Measurements from ENCODE around the gene SPECC1L. TPM values are rescaled to one million over a fixed set of nuclear protein-coding genes. Genes with fewer than 3 reads are reported as not detected.

SPECC1L gene
- total RNA-seq, 2 donors from 2014 or later, result 61.9 to 69.1 TPM

DNA sequence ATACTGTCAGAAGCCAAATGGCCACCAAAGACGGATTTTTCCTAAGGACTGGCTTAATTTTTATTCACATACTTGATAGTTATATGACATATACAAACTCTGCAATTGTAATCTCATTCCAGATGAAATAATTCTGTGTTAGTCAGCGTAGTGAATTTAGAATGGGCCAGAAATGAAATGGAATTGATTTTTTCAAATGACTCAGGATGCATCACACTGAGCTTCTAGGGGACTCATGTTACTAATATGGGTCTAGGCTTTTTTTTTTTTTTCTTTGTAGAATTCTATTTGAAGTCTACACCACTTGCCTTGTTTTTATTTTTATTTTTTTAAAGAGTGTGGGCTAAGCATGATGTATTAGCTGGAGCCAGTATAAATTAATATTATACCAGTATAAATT, 62.7 kb downstream of the SPECC1L start:
- H3K36me3 ChIP-seq (ENCODE audit: control insufficient read depth, insufficient read depth, low read length), result peaks cover 74% of the 10 kb centered on the region
- H3K27ac Mint-ChIP-seq, result no peak overlapping the region
- H3K9ac ChIP-seq (ENCODE audit: extremely low read depth, low read length, poor library complexity, severe bottlenecking), result no peak overlapping the region
- peaks cover 7% of the 10 kb centered on the region for H3K4me1 Mint-ChIP-seq
- H3K27me3 Mint-ChIP-seq (ENCODE audit: insufficient read depth), result no peaks in the 10 kb centered on the region
- H3K27me3 ChIP-seq (ENCODE audit: control insufficient read depth, insufficient read depth, low read length, poor library complexity, severe bottlenecking), result no peaks in the 10 kb centered on the region
- H3K27ac ChIP-seq (ENCODE audit: low read depth, low read length), result no peak overlapping the region
- peaks cover 42% of the 10 kb centered on the region for H3K36me3 Mint-ChIP-seq (ENCODE audit: low read depth)
- H3K4me3 Mint-ChIP-seq, result no peak overlapping the region
- DNase-seq, result no peak
- H3K4me3 ChIP-seq (ENCODE audit: low read length), result no peak overlapping the region
- WGBS, 2 experiments (ENCODE audit: insufficient coverage in 1 of 2, insufficient read length in 1 of 2), result 100% methylated on average over 2 of the region's 2 CpGs; no CpG with 5 or more reads in 1 of the 2 experiments
- no peaks in the 10 kb centered on the region for H3K9me3 Mint-ChIP-seq
- no peaks in the 10 kb centered on the region for H3K4me1 ChIP-seq (ENCODE audit: control insufficient read depth, insufficient read depth, low read length)
- no peaks in the 10 kb centered on the region for H3K9me3 ChIP-seq (ENCODE audit: control insufficient read depth, low read length)
- TF ChIP-seq, protein P1, sequence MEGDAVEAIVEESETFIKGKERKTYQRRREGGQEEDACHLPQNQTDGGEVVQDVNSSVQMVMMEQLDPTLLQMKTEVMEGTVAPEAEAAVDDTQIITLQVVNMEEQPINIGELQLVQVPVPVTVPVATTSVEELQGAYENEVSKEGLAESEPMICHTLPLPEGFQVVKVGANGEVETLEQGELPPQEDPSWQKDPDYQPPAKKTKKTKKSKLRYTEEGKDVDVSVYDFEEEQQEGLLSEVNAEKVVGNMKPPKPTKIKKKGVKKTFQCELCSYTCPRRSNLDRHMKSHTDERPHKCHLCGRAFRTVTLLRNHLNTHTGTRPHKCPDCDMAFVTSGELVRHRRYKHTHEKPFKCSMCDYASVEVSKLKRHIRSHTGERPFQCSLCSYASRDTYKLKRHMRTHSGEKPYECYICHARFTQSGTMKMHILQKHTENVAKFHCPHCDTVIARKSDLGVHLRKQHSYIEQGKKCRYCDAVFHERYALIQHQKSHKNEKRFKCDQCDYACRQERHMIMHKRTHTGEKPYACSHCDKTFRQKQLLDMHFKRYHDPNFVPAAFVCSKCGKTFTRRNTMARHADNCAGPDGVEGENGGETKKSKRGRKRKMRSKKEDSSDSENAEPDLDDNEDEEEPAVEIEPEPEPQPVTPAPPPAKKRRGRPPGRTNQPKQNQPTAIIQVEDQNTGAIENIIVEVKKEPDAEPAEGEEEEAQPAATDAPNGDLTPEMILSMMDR (conservative IDR thresholded peaks at IDR 0.05), result no peak

DNA sequence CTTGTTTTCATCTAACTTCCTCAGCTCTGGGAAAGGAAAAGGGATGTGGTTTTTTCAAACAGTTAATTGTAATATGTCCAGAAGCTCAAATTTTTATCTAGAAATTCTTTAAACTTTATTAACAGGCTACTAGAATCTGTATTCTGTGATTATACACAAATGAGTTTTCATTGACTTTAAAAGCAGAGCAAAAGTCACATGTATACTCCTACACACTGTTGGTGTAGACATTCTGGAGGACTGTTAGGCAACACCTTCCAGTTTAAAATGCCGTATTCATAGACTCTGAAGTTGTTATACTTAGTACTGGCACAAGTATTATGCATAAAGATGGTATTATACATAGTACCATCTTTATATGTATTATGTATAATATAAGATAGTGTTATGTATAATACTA, 64.9 kb downstream of the SPECC1L start:
- H3K4me1 ChIP-seq (ENCODE audit: control insufficient read depth, insufficient read depth, low read length), result peaks cover 5% of the 10 kb centered on the region
- no peak overlapping the region for H3K27ac ChIP-seq (ENCODE audit: low read depth, low read length)
- no peak for DNase-seq
- WGBS, 2 experiments (ENCODE audit: insufficient coverage in 1 of 2, insufficient read length in 1 of 2), result 83% methylated on average over 1 of the region's 1 CpG; no CpG with 5 or more reads in 1 of the 2 experiments
- Mint-ChIP-seq H3K9me3 (no peaks in the 10 kb centered on the region), H3K27me3 (ENCODE audit: insufficient read depth) (no peaks in the 10 kb centered on the region), H3K4me1 (peaks cover 16% of the 10 kb centered on the region), H3K4me3 (no peak overlapping the region), H3K36me3 (ENCODE audit: low read depth) (peaks cover 33% of the 10 kb centered on the region), H3K27ac (no peak overlapping the region)
- TF ChIP-seq, protein P1 (conservative IDR thresholded peaks at IDR 0.05), result no peak
- no peak overlapping the region for H3K4me3 ChIP-seq (ENCODE audit: low read length)
- H3K36me3 ChIP-seq (ENCODE audit: control insufficient read depth, insufficient read depth, low read length), result peaks cover 70% of the 10 kb centered on the region
- no peak overlapping the region for H3K9ac ChIP-seq (ENCODE audit: extremely low read depth, low read length, poor library complexity, severe bottlenecking)
- no peaks in the 10 kb centered on the region for H3K27me3 ChIP-seq (ENCODE audit: control insufficient read depth, insufficient read depth, low read length, poor library complexity, severe bottlenecking)
- no peaks in the 10 kb centered on the region for H3K9me3 ChIP-seq (ENCODE audit: control insufficient read depth, low read length)

DNA sequence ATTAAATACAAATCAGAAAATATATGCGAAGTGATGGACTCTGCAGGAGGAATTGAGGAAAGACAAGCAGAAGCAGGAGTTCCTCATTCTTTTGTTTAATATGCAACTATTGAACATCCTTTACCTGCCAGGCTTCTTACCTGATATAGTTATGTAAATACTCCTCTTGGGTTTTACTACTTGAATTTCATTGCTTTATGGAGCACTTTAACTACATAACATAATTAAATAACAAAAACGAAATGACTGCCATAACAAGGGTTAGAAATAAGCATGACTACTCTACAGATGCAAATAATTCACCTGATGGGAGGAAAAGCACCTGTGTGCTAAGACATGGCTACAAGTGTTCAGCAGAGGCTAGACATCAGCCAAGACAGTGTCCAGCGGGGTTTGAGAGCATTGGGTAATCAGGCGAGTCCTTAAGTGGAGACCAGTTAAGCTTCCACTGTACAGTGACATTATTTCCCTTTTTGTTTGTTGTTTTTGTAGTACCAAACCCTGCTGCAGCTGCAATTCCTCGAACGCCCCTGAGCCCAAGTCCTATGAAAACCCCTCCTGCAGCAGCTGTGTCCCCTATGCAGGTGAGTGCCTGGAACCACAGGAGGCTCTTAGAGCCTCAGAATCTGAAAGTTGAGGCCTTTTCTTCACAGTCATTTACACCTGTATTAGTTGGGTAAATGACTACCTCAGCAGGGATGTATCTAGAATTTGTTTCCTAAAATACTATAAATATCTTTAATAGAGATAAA, 67.4 kb downstream of the SPECC1L start:
- WGBS, 2 experiments (ENCODE audit: insufficient coverage in 1 of 2, insufficient read length in 1 of 2), result 92 to 96% methylated on average over 5 to 6 of the region's 6 CpGs
- Histone ChIP-seq H3K27me3 (ENCODE audit: control insufficient read depth, insufficient read depth, low read length, poor library complexity, severe bottlenecking) (no peaks in the 10 kb centered on the region), H3K4me3 (ENCODE audit: low read length) (no peak overlapping the region), H3K9me3 (ENCODE audit: control insufficient read depth, low read length) (no peaks in the 10 kb centered on the region), H3K27ac (ENCODE audit: low read depth, low read length) (no peak overlapping the region), H3K4me1 (ENCODE audit: control insufficient read depth, insufficient read depth, low read length) (peaks cover 5% of the 10 kb centered on the region), H3K9ac (ENCODE audit: extremely low read depth, low read length, poor library complexity, severe bottlenecking) (no peak overlapping the region), H3K36me3 (ENCODE audit: control insufficient read depth, insufficient read depth, low read length) (peaks cover 67% of the 10 kb centered on the region)
- peak overlapping the region; percentile 35 for H3K27ac Mint-ChIP-seq
- H3K4me3 Mint-ChIP-seq, result no peak overlapping the region
- H3K4me1 Mint-ChIP-seq, result peaks cover 16% of the 10 kb centered on the region
- no peaks in the 10 kb centered on the region for H3K27me3 Mint-ChIP-seq (ENCODE audit: insufficient read depth)
- TF ChIP-seq, protein P1 (conservative IDR thresholded peaks at IDR 0.05), result no peak
- peaks cover 43% of the 10 kb centered on the region for H3K36me3 Mint-ChIP-seq (ENCODE audit: low read depth)
- no peak for DNase-seq
- H3K9me3 Mint-ChIP-seq, result no peaks in the 10 kb centered on the region
